Inferior parietal cortex (tissue), 1 donor: ENCODE data around the gene TMEM72.
A peak's percentile ranks its signal among the peaks of the same experiment; 100 is the strongest.

ENCODE experiments used
- DNase-seq: peaks from one replicate; pipeline ENCODE4 v3.0.0-alpha.2; 2016; ENCODE audit errors: extremely low spot score

TMEM72 gene

GRCh38 chr10:44920252-44920651, 9.1 kb downstream of the TMEM72 start:
- no peak for DNase-seq

GRCh38 chr10:44921061-44921460, 9.9 kb downstream of the TMEM72 start:
- no peak for DNase-seq

GRCh38 chr10:44921506-44921905, 10.4 kb downstream of the TMEM72 start:
- no peak for DNase-seq

- no peak for DNase-seq
Observed at GRCh38 chr10:44922021-44922420, 10.9 kb downstream of the TMEM72 start.

- DNase-seq = no peak
Observed at GRCh38 chr10:44922796-44923545, 11.8 kb downstream of the TMEM72 start.

- no peak for DNase-seq
Observed at GRCh38 chr10:44923611-44924010, 12.5 kb downstream of the TMEM72 start.

- no peak for DNase-seq
Observed at GRCh38 chr10:44924261-44925040, 13.3 kb downstream of the TMEM72 start.

- no peak for DNase-seq
Observed at GRCh38 chr10:44925224-44925623, 14.1 kb downstream of the TMEM72 start.

- no peak for DNase-seq
Observed at GRCh38 chr10:44925811-44926750, 14.9 kb downstream of the TMEM72 start.

- DNase-seq = no peak
Observed at GRCh38 chr10:44926751-44927351, 15.7 kb downstream of the TMEM72 start.

GRCh38 chr10:44927352-44927751, 16.2 kb downstream of the TMEM72 start:
- DNase-seq = no peak

- DNase-seq = no peak
Observed at GRCh38 chr10:44928462-44928861, 17.3 kb downstream of the TMEM72 start.

- DNase-seq = no peak
Observed at GRCh38 chr10:44929356-44930255, 18.5 kb downstream of the TMEM72 start.

GRCh38 chr10:44930904-44931620, 19.9 kb downstream of the TMEM72 start:
- DNase-seq = no peak

- no peak for DNase-seq
Observed at GRCh38 chr10:44931621-44932516, 20.7 kb downstream of the TMEM72 start.

- peak; percentile 88 for DNase-seq
Observed at GRCh38 chr10:44932517-44933450, 21.6 kb downstream of the TMEM72 start.

- DNase-seq = no peak
Observed at GRCh38 chr10:44933451-44934321, 22.5 kb downstream of the TMEM72 start.
